ENCODE measurements around the gene RPL10.

Gene RPL10

DNA sequence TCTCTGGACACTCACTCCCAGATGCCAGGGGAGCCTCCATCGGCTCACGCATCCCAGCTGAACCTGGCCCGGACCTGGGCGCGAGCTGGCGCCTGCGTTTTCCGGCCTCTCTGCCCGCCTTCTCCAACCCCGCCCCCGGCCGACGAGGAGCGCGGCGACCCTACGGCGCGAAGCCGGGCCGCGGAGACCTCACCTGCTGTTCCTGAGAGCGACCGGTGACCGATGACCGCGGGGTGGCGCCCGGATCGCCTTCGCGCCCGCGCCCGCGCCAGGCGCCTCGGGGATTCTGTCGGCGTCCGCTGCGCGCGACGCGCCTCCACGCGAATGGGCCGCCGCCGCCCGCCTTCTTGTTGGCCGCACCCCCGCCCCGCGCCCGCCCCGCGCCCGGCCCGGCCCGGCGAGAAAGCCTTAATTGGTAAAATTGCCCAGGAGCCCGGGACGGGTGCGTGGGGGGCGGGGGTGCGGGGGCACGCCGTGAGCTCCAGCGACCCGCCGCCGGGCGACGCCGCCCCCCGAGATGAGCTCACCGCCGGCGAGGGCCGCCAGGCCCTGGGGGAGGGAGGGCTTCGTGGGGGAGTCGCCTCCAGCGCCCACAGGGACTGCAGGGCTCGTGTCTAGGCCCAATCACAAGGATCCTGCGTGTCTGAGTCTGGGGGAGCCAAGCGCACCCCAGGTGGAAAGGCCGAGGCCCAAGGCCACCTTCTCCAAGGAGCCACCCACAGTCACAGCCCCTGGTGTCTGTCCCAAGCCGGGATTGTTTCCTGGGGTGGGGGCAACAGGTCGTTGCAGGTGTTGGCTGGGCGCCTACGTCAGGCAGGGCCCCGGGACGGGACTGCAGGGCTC lies 23.6 kb upstream of the RPL10 start, which contains the start of gene FLNA:
Gene FLNA (minus strand): TSS at position 322 of the 843 bp plus-strand sequence. CDS start 3,389 bp downstream, outside the sequence.
- no peak for ATAC-seq
- TF ChIP-seq CREB5 (CRISPR knock-in tag; IDR thresholded peaks at IDR 0.05; ENCODE audit: low read depth): no peak
- no peak for TF ChIP-seq OSR1 (CRISPR knock-in tag; IDR thresholded peaks at IDR 0.05)
- no peak for TF ChIP-seq ZNF8 (CRISPR knock-in tag; IDR thresholded peaks at IDR 0.05)
- no peak for TF ChIP-seq ZFP3 (CRISPR knock-in tag; IDR thresholded peaks at IDR 0.05)
- no peak for TF ChIP-seq ARNTL (CRISPR knock-in tag; IDR thresholded peaks at IDR 0.05; ENCODE audit: borderline replicate concordance, low read depth)
- no peak for TF ChIP-seq SNAI2 (CRISPR knock-in tag; IDR thresholded peaks at IDR 0.05)
- no peak for TF ChIP-seq TOX (CRISPR knock-in tag; IDR thresholded peaks at IDR 0.05; ENCODE audit: borderline replicate concordance)
- TF ChIP-seq, protein P1, sequence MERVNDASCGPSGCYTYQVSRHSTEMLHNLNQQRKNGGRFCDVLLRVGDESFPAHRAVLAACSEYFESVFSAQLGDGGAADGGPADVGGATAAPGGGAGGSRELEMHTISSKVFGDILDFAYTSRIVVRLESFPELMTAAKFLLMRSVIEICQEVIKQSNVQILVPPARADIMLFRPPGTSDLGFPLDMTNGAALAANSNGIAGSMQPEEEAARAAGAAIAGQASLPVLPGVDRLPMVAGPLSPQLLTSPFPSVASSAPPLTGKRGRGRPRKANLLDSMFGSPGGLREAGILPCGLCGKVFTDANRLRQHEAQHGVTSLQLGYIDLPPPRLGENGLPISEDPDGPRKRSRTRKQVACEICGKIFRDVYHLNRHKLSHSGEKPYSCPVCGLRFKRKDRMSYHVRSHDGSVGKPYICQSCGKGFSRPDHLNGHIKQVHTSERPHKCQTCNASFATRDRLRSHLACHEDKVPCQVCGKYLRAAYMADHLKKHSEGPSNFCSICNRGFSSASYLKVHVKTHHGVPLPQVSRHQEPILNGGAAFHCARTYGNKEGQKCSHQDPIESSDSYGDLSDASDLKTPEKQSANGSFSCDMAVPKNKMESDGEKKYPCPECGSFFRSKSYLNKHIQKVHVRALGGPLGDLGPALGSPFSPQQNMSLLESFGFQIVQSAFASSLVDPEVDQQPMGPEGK (CRISPR knock-in tag; IDR thresholded peaks at IDR 0.05; ENCODE audit: borderline replicate concordance): no peak
- no peak for TF ChIP-seq ZFP30 (CRISPR knock-in tag; IDR thresholded peaks at IDR 0.05)
- TF ChIP-seq ZC3H10 (CRISPR knock-in tag; IDR thresholded peaks at IDR 0.05): no peak
- TF ChIP-seq RARB (CRISPR knock-in tag; IDR thresholded peaks at IDR 0.05): no peak
- no peak for TF ChIP-seq TSHZ2 (CRISPR knock-in tag; IDR thresholded peaks at IDR 0.05)
- no peak for TF ChIP-seq ZNF565 (CRISPR knock-in tag; conservative IDR thresholded peaks at IDR 0.05; ENCODE audit: low read depth)
- TF ChIP-seq, protein P2, sequence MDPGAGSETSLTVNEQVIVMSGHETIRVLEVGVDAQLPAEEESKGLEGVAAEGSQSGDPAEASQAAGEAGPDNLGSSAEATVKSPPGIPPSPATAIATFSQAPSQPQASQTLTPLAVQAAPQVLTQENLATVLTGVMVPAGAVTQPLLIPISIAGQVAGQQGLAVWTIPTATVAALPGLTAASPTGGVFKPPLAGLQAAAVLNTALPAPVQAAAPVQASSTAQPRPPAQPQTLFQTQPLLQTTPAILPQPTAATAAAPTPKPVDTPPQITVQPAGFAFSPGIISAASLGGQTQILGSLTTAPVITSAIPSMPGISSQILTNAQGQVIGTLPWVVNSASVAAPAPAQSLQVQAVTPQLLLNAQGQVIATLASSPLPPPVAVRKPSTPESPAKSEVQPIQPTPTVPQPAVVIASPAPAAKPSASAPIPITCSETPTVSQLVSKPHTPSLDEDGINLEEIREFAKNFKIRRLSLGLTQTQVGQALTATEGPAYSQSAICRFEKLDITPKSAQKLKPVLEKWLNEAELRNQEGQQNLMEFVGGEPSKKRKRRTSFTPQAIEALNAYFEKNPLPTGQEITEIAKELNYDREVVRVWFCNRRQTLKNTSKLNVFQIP (CRISPR knock-in tag; IDR thresholded peaks at IDR 0.05; ENCODE audit: borderline replicate concordance, low read depth): no peak
- no peak for TF ChIP-seq CSRNP3 (CRISPR knock-in tag; IDR thresholded peaks at IDR 0.05)
- no peak for TF ChIP-seq TCF4 (CRISPR knock-in tag; IDR thresholded peaks at IDR 0.05; ENCODE audit: borderline replicate concordance)

GRCh38 chrX:154375156-154375504 lies 23.0 kb upstream of the RPL10 start:
- TF ChIP-seq CREB5 (CRISPR knock-in tag; IDR thresholded peaks at IDR 0.05; ENCODE audit: low read depth): no peak
- no peak for TF ChIP-seq ZFP30 (CRISPR knock-in tag; IDR thresholded peaks at IDR 0.05)
- TF ChIP-seq, protein P1 (CRISPR knock-in tag; IDR thresholded peaks at IDR 0.05; ENCODE audit: borderline replicate concordance): no peak
- no peak for TF ChIP-seq ARNTL (CRISPR knock-in tag; IDR thresholded peaks at IDR 0.05; ENCODE audit: borderline replicate concordance, low read depth)
- TF ChIP-seq CSRNP3 (CRISPR knock-in tag; IDR thresholded peaks at IDR 0.05): no peak
- TF ChIP-seq TOX (CRISPR knock-in tag; IDR thresholded peaks at IDR 0.05; ENCODE audit: borderline replicate concordance): no peak
- no peak for TF ChIP-seq BACH2 (CRISPR knock-in tag; IDR thresholded peaks at IDR 0.05; ENCODE audit: borderline replicate concordance)
- no peak for TF ChIP-seq ISL1 (CRISPR knock-in tag; IDR thresholded peaks at IDR 0.05)
- no peak for TF ChIP-seq ESRRG (CRISPR knock-in tag; IDR thresholded peaks at IDR 0.05)
- TF ChIP-seq ZFP3 (CRISPR knock-in tag; IDR thresholded peaks at IDR 0.05): no peak
- no peak for ATAC-seq

All from SK-N-SH treated with all-trans-retinoic acid at 6 μM for 48 hours (cell line).